KOPT-K1 (cell line): ENCODE measurements around the gene SAMD7.

Source experiments
- H3K27ac ChIP-seq: fragments of 200-600 bp; sonication (generic); 2 replicates; pipeline ENCODE4 v1.5.1; 2016; ENCODE audit warnings: antibody characterized with exemption, mild to moderate bottlenecking, low read depth, low read length; ENCODE audit not compliant: poor library complexity, severe bottlenecking
- H3K36me3 ChIP-seq: fragments of 200-600 bp; sonication (generic); 2 replicates; pipeline ENCODE4 v1.5.1; 2017; ENCODE audit warnings: antibody characterized with exemption, mild to moderate bottlenecking, low read length, moderate library complexity; ENCODE audit not compliant: insufficient read depth
- H3K9me3 ChIP-seq: fragments of 200-600 bp; sonication (generic); 2 replicates; pipeline ENCODE4 v1.5.1; 2017; ENCODE audit warnings: antibody characterized with exemption, low read length, mild to moderate bottlenecking; ENCODE audit not compliant: insufficient read depth, poor library complexity, severe bottlenecking

The SAMD7 gene, protein sequence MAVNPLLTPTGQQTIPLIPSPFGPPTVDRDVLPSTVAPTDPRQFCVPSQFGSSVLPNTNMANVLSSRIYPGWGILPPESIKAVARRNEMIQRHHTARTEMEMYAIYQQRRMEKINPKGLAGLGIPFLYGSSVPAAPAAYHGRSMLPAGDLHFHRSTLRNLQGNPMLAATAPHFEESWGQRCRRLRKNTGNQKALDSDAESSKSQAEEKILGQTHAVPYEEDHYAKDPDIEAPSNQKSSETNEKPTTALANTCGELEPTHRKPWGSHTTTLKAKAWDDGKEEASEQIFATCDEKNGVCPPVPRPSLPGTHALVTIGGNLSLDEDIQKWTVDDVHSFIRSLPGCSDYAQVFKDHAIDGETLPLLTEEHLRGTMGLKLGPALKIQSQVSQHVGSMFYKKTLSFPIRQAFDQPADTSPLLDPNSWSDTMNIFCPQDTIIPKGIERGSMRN

DNA sequence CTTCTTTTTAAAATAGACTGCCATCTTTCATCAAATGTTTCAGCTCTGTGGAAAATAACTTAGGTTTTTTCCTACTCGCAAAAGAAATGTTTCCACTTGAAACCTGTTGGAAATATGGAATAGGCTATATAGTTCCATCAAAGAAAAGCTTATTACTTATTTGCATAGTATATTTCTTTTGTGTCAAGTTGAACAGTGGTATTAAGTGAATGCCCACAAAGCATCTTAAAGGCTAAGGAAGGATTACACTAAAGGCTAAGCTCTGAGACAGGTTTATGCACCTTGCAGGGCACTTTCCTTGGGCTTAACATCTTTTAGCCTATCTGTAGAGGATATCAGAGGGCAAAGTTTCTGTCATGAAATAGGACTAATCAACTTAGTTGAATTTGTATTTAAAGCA lies at the start of gene SAMD7:
TSS of gene SAMD7 (plus strand) at position 301 of the 400 bp plus-strand sequence. CDS start 7,927 bp downstream, outside the sequence.
- no peak within 1 kb of the TSS for H3K27ac ChIP-seq
- no peaks in the 10 kb centered on the region for H3K36me3 ChIP-seq
- H3K9me3 ChIP-seq = no peaks in the 10 kb centered on the region

DNA sequence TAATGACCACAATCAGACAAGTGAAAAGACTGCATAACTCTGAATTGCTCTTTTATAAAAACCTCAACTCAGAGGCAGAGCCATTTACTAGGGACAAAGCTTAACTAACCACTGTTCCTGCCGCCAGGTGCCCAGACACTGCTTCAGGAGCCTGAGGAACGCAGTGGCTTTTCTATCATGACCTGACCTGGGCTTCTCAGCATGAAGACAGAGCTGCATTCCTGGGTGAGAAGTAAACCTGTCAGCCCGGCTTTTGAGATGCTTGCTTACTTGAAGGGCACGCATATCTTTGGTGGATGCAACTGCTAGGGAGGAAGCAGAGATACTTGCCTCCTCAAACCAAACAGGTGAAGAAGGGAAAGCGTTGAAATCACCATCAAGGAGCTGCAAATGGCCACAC lies 49.5 kb upstream of the SAMD7 start:
- no peaks in the 10 kb centered on the region for H3K9me3 ChIP-seq
- no peaks in the 10 kb centered on the region for H3K36me3 ChIP-seq

DNA sequence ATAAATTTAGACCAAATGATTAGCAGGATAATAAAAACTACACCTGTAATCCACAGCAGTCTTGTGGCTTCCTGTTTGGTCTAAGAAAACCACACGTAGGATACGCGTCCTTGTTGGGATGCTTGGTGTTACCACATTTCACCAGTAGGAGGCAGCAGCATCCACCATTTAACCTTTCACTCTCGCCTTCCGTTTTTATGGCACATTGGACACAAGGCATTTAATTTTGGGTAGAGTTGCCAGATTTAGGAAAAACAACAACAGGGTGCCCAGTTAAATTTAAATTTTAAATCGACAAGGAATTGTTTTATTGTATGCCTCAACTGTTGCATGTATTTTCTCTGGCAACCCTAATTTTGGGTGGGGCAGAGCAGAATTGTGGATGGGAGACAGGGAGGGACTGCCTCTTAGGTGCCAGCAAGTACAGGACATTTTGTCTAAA lies 47.9 kb upstream of the SAMD7 start:
- H3K27ac ChIP-seq = no peak overlapping the region
- H3K36me3 ChIP-seq = no peaks in the 10 kb centered on the region
- no peaks in the 10 kb centered on the region for H3K9me3 ChIP-seq

More for the DNA sequence above, 49.5 kb upstream of the SAMD7 start:
- H3K27ac ChIP-seq = no peak overlapping the region

DNA sequence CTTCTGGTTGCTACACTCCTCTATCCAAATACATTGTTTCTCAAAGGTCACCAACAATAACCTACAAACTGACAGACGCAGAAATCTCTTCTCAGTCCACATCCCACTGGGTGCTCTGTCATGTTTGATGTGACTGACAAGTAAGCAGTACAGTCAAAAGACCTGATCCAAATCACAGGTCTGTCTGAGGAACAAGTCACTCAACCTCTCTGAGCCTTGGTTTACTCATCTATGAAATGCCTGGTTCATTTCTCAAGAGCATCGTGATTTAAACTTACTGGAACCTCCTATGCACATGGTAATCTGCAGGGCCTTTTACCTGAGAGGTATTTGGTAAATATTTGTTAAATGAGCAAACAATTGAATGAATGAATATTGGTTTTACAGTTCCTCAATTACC lies 47.1 kb upstream of the SAMD7 start:
- Histone ChIP-seq H3K36me3 (no peaks in the 10 kb centered on the region), H3K9me3 (no peaks in the 10 kb centered on the region), H3K27ac (no peak overlapping the region)

DNA sequence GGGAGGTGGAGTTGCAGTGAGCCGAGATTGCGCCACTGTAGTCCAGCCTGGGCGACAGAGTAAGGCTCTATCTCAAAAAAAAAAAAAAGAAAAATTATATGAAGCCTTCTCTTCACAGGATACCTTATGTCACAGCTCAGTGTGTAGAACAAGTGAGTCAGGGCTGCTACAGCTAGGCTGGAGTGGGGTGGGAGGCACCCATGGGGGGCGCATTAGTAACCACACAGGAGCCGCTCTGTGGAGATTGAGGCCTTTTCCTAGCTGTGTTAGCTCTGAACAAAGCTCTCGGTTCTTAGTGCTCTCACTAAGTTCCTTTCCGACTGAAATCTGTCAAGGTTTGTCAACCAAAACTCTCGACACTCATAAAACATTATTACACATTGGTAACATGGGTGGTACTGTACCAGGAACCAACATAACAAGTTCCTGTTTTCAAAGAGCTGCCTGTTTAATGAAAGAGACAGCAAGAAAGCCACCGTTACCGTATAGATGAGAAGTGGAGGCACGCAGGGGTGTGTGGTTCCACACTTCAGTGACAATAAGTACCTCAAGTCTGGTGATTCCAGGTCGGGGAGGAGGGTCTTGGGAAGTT lies 46.1 kb upstream of the SAMD7 start:
- no peaks in the 10 kb centered on the region for H3K9me3 ChIP-seq
- H3K36me3 ChIP-seq = no peaks in the 10 kb centered on the region
- H3K27ac ChIP-seq = no peak overlapping the region

DNA sequence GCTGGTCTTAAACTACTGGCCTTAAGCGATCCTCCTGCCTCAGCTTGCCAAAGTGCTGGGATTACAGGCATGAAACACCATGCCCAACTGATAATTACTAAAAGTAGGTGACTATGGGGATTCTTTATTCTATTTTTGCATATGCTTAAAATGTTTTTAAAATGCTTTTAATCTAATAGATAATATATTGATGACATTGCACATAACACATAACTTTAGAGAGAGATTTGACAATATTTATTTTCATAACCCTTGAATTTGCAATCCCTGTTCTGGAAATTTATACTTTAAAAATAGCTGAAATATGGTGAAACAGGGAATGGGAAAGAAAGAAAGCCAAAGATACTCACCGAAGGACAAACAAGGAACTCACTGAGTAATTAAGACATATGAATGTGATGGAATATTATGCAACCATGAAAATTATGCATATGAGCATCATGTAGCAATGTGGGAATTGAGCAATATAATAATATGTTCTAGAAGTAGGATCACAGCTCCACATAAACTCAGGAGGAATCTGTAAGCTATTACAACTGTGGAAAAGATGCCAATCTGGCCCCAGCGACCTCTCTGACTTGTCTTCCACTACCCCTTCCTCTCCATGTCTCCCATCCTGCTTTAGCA lies 43.7 kb upstream of the SAMD7 start:
- no peaks in the 10 kb centered on the region for H3K9me3 ChIP-seq
- H3K36me3 ChIP-seq = no peaks in the 10 kb centered on the region
- no peak overlapping the region for H3K27ac ChIP-seq

DNA sequence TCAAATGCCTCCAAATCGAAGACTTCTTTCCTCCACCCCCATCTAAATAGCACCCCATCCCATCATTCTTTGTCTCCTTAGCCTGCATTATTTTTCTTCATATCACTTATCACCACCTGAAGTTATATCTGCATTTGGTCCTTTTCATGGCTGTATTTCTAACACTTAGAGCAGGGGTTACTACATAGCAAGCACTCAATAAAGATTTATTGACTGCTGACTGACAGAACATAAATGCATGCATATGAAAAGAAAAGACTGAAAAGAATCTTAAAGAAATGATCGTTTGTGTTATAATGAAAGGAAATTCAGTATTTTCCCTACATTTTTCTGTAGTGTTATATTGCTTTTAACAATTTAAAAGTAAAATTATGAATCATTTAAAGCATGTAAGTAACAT lies 43.0 kb upstream of the SAMD7 start:
- Histone ChIP-seq H3K9me3 (no peaks in the 10 kb centered on the region), H3K27ac (no peak overlapping the region), H3K36me3 (no peaks in the 10 kb centered on the region)

DNA sequence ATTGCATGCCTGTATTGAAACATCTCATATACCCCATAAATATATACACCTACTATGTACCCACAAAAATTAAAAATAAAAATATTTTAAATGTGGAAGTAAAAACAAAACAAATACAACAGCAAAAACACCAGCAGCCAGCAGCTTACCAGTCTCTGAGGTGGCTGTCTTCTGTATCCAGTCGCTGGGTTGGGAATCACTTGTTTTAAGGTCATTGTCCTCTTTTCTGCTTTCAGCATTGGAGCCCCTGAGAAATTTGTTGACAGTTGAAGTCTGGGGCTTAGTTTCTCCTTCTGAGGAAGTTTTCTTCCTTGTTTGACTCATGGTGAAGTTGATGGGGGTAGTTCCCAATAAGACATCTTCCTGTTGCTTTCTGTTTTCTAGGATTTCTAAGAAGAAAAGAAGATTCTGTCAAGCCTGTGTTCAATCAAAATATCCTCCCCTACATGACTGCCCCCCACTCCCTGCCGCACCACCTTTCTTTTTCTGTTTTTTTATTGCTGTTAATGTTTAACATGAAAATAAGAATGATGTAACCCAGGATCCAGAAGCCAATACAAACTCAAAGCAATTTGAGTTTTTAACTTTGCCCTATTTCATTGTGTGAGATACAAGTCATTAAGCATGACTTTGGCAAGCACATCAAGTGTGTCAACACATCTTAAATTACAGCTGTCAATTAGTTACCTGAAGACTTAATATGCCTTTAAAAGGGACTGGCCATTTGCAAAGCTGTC lies 41.7 kb upstream of the SAMD7 start, which contains the start of gene LRRC31:
TSS of gene LRRC31 (minus strand) at position 452 of the 737 bp plus-strand sequence. CDS start at position 324, 128 bp downstream.
- H3K36me3 ChIP-seq = no peaks in the 10 kb centered on the region
- no peak within 1 kb of the TSS for H3K27ac ChIP-seq
- no peaks in the 10 kb centered on the region for H3K9me3 ChIP-seq

DNA sequence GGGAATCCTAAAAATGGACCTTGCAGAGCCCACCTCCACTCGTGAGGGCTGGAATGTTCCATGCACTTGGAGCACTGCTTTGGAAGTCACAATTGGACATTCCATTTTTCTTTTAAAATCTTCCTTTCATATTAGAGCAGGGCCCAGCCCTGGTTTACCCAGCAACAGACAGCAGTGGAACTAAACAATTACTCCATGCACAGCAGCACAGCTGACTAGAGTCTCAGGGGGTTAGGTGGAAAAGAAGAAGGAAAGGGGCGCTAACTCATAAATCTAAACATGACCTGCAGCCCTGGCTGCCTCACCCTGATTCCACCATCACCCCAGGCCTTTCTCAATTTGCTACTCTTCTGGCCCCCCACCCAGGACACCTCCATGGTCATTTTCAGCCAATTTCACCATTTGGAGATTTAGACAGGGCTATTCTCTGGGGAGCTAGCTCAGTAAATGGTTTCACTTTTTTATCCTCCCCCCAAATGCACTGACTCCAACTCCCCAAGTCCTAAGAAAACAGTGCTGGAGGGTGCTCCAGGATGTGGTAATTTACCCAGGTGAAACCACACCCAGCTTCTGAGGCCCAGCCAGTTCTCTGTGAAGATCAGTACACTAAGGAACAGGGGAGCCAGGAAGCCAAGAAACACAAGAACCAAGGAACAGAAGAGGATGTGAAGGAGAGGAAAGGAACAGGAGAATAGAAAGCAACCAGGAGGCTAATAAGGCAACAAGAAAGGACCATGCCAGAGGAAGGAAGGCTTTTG lies 40.1 kb upstream of the SAMD7 start:
- Histone ChIP-seq H3K9me3 (no peaks in the 10 kb centered on the region), H3K36me3 (no peaks in the 10 kb centered on the region), H3K27ac (no peak overlapping the region)

DNA sequence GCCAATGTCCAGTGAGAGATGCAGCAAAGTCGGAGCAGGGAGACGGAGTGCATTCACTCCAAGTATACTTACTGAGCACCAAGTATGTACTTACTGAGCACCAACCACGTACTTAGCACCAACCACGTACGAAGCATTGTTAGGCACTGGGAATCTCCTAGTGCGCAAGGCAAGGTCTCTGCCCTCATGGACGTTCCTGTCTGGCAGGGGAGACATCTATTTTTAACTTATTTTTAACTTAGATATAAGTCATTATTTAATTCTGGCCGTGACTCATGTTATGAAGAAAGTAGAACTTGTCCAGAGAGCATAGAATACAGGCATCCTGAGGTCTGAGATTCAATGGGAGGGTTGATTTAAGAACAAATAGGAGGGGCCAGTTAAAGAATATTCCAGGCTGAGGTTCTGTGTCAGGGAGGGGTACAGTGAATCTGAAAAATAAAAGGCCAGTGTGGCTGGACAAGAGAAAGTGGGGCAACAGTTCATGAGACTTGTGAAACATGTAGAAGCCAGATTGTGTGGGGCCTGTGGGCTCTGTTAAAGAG lies 32.3 kb upstream of the SAMD7 start:
- Histone ChIP-seq H3K27ac (no peak overlapping the region), H3K9me3 (peaks cover 3% of the 10 kb centered on the region), H3K36me3 (no peaks in the 10 kb centered on the region)

DNA sequence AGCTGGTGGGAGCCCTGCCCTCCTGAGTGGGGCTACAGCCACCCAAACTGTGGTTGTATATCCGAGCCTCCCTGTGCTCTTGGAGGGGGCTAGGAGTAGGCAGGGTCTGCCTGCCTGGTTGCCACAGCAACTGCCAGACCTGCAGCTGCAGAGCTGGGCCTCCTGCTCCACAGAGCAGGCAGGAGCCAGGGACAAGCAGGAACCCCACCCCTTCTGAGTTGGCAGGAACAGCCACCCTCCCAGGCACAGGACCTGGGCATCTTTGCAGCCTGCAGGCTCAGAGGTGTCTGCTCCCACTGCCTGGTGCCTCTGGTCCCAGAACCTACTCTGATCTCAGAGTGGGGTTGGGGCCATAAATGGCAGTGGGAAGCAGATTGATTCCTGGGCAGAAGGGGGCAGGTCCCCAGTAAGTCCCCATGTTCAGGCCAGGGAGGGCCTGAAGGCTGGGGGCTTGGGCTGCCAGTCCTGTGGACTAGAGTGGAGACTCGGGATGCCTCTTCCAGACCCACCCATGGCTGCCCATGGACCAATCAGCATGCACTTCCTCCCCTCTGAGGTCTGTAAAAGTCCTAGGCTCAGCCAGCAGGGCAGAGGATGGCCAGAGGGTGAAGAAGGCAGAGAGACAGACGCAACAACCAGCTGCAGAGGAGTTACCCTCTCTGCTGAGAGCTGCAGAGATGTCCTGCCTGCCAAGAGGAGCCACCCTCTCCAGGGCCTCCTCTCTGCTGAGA lies 31.4 kb upstream of the SAMD7 start:
- Histone ChIP-seq H3K9me3 (peaks cover 3% of the 10 kb centered on the region), H3K36me3 (no peaks in the 10 kb centered on the region), H3K27ac (no peak overlapping the region)

DNA sequence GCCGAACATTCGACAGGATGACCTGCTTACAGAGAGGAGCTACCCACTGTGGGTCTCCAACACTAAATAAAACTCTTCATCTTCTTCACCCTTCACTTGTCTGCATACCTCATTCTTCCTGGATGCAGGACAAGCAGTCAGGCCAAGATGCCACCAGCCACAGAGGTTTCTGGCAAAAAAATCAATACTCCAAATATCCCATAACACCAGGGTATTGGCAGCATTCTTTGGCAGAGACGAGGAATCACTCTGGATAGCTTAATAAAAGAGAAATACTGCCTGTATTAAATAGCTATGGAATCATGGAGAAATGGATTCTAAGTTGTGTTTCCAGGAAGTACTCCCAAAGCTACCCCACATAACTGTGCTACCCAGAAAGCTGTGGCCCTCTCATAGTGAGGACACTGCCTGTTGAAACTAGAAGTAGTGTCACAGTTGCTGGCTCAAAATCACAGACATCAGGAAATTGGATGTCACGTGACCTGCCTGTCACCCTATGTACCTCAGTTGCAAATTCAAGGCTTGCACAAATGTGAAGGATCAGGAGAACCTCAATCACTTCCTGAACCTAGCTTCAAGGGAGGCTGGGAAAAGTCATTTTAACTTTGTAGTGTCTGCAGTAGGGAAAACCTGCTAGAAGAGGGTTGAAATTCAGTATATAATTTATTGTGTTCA lies 30.7 kb upstream of the SAMD7 start:
- Histone ChIP-seq H3K27ac (no peak overlapping the region), H3K36me3 (no peaks in the 10 kb centered on the region), H3K9me3 (peaks cover 3% of the 10 kb centered on the region)

DNA sequence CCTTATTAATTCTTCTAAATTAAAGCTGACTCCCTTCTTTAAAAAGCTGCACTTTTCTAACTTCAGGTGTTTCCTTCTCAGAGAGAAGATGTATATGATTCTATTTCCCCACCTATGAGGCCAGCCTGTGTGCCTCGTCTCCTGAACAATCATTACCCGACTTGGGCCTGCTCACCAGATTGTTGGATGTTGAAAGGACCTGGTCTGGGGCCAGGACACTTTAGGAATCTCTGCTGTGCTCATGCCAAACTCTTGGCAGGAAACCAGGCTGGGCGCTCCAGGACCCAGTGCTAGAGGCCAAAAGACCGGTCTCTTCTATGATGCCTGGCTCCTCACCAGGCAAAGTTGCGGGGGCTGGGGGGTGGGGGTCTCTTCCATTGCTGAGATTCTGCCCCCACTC lies 24.7 kb upstream of the SAMD7 start:
- Histone ChIP-seq H3K27ac (no peak overlapping the region), H3K9me3 (no peaks in the 10 kb centered on the region), H3K36me3 (no peaks in the 10 kb centered on the region)
